NCI-H187 treated with DMSO at 0.1 percent for 48 hours (cell line): ENCODE measurements around the gene IL6ST.

Source experiments
- DNase-seq: peaks from one replicate; lab custom pipeline; 2025; lab: John Stamatoyannopoulos, UW

Gene IL6ST

GRCh38 chr5:55918087-55919035 lies 76.4 kb downstream of the IL6ST start:
- no peak for DNase-seq

GRCh38 chr5:55917402-55918086 lies 77.2 kb downstream of the IL6ST start:
- no peak for DNase-seq

GRCh38 chr5:55916986-55917385 lies 77.8 kb downstream of the IL6ST start:
- DNase-seq: no peak

GRCh38 chr5:55915783-55916182 lies 79.0 kb downstream of the IL6ST start:
- no peak for DNase-seq

GRCh38 chr5:55914971-55915370 lies 79.8 kb downstream of the IL6ST start:
- DNase-seq: no peak

GRCh38 chr5:55913466-55914413 lies 81.0 kb downstream of the IL6ST start:
- DNase-seq: no peak

- no peak for DNase-seq
Observed at GRCh38 chr5:55911784-55912653, 82.7 kb downstream of the IL6ST start.

GRCh38 chr5:55908804-55909203 lies 86.0 kb downstream of the IL6ST start:
- no peak for DNase-seq

- no peak for DNase-seq
Observed at GRCh38 chr5:55907927-55908326, 86.8 kb downstream of the IL6ST start.

GRCh38 chr5:55905251-55905650 lies 89.5 kb downstream of the IL6ST start:
- DNase-seq: no peak

GRCh38 chr5:55904152-55904551 lies 90.6 kb downstream of the IL6ST start:
- no peak for DNase-seq

- DNase-seq: no peak
Observed at GRCh38 chr5:55903121-55903701, 91.6 kb downstream of the IL6ST start.

- DNase-seq: no peak
Observed at GRCh38 chr5:55902696-55903095, 92.1 kb downstream of the IL6ST start.

- no peak for DNase-seq
Observed at GRCh38 chr5:55900776-55901175, 94.0 kb downstream of the IL6ST start.

GRCh38 chr5:55900068-55900467 lies 94.7 kb downstream of the IL6ST start:
- DNase-seq: no peak

GRCh38 chr5:55899344-55899743 lies 95.4 kb downstream of the IL6ST start:
- DNase-seq: no peak

GRCh38 chr5:55897905-55898304 lies 96.9 kb downstream of the IL6ST start:
- DNase-seq: no peak

GRCh38 chr5:55897206-55897894 lies 97.4 kb downstream of the IL6ST start:
- no peak for DNase-seq

GRCh38 chr5:55896663-55897062 lies 98.1 kb downstream of the IL6ST start:
- DNase-seq: no peak

- no peak for DNase-seq
Observed at GRCh38 chr5:55896238-55896637, 98.5 kb downstream of the IL6ST start.
